ENCODE data around the gene CHST7.

The CHST7 gene

GRCh38 chrX:46607916-46608315 is 34.4 kb downstream of the CHST7 start:
- H3K27ac ChIP-seq (ENCODE audit: low read depth, low read length), result no peak overlapping the region
- H3K9me3 ChIP-seq (ENCODE audit: control insufficient read depth, insufficient read depth, low read length), result no peaks in the 10 kb centered on the region
- no peak overlapping the region for H3K4me3 ChIP-seq (ENCODE audit: low read depth, low read length)
- H3K36me3 ChIP-seq (ENCODE audit: control insufficient read depth, insufficient read depth, low read length), result peaks cover 4% of the 10 kb centered on the region; the same call in 1 of the 2 replicates
- no peaks in the 10 kb centered on the region for H3K27me3 ChIP-seq (ENCODE audit: control insufficient read depth, insufficient read depth, low read length)
- no peaks in the 10 kb centered on the region for H3K4me1 ChIP-seq (ENCODE audit: control insufficient read depth, insufficient read depth, low read length)
- H3K9ac ChIP-seq (ENCODE audit: low read depth, low read length), result no peak overlapping the region

- H3K36me3 ChIP-seq (ENCODE audit: control insufficient read depth, insufficient read depth, low read length), result peaks cover 22% of the 10 kb centered on the region
- H3K27ac ChIP-seq (ENCODE audit: low read depth, low read length), result no peak overlapping the region
- H3K4me1 ChIP-seq (ENCODE audit: control insufficient read depth, insufficient read depth, low read length), result no peaks in the 10 kb centered on the region
- no peak overlapping the region for H3K9ac ChIP-seq (ENCODE audit: low read depth, low read length)
- no peak overlapping the region for H3K4me3 ChIP-seq (ENCODE audit: low read depth, low read length)
- H3K27me3 ChIP-seq (ENCODE audit: control insufficient read depth, insufficient read depth, low read length), result no peaks in the 10 kb centered on the region
- H3K9me3 ChIP-seq (ENCODE audit: control insufficient read depth, insufficient read depth, low read length), result no peaks in the 10 kb centered on the region
Observed at GRCh38 chrX:46610070-46610658, 36.6 kb downstream of the CHST7 start.

GRCh38 chrX:46611658-46612362 is 38.2 kb downstream of the CHST7 start:
- Histone ChIP-seq H3K9me3 (ENCODE audit: control insufficient read depth, insufficient read depth, low read length) (no peaks in the 10 kb centered on the region), H3K27me3 (ENCODE audit: control insufficient read depth, insufficient read depth, low read length) (no peaks in the 10 kb centered on the region), H3K4me3 (ENCODE audit: low read depth, low read length) (no peak overlapping the region), H3K4me1 (ENCODE audit: control insufficient read depth, insufficient read depth, low read length) (no peaks in the 10 kb centered on the region), H3K27ac (ENCODE audit: low read depth, low read length) (no peak overlapping the region), H3K9ac (ENCODE audit: low read depth, low read length) (no peak overlapping the region), H3K36me3 (ENCODE audit: control insufficient read depth, insufficient read depth, low read length) (peaks cover 20% of the 10 kb centered on the region)

- peaks cover 10% of the 10 kb centered on the region for H3K9me3 ChIP-seq (ENCODE audit: control insufficient read depth, insufficient read depth, low read length)
- no peak overlapping the region for H3K27ac ChIP-seq (ENCODE audit: low read depth, low read length)
- no peaks in the 10 kb centered on the region for H3K27me3 ChIP-seq (ENCODE audit: control insufficient read depth, insufficient read depth, low read length)
- H3K36me3 ChIP-seq (ENCODE audit: control insufficient read depth, insufficient read depth, low read length), result peaks cover 43% of the 10 kb centered on the region
- no peak overlapping the region for H3K4me3 ChIP-seq (ENCODE audit: low read depth, low read length)
- peaks cover 17% of the 10 kb centered on the region for H3K4me1 ChIP-seq (ENCODE audit: control insufficient read depth, insufficient read depth, low read length)
- H3K9ac ChIP-seq (ENCODE audit: low read depth, low read length), result no peak overlapping the region
Observed at GRCh38 chrX:46617906-46618305, 44.3 kb downstream of the CHST7 start.

GRCh38 chrX:46618947-46619346 is 45.4 kb downstream of the CHST7 start:
- H3K27me3 ChIP-seq (ENCODE audit: control insufficient read depth, insufficient read depth, low read length), result no peaks in the 10 kb centered on the region
- no peak overlapping the region for H3K9ac ChIP-seq (ENCODE audit: low read depth, low read length)
- peaks cover 34% of the 10 kb centered on the region for H3K36me3 ChIP-seq (ENCODE audit: control insufficient read depth, insufficient read depth, low read length)
- no peak overlapping the region for H3K4me3 ChIP-seq (ENCODE audit: low read depth, low read length)
- H3K27ac ChIP-seq (ENCODE audit: low read depth, low read length), result no peak overlapping the region
- H3K9me3 ChIP-seq (ENCODE audit: control insufficient read depth, insufficient read depth, low read length), result peaks cover 10% of the 10 kb centered on the region
- H3K4me1 ChIP-seq (ENCODE audit: control insufficient read depth, insufficient read depth, low read length), result peaks cover 20% of the 10 kb centered on the region

- no peaks in the 10 kb centered on the region for H3K27me3 ChIP-seq (ENCODE audit: control insufficient read depth, insufficient read depth, low read length)
- peaks cover 20% of the 10 kb centered on the region for H3K4me1 ChIP-seq (ENCODE audit: control insufficient read depth, insufficient read depth, low read length)
- H3K9ac ChIP-seq (ENCODE audit: low read depth, low read length), result no peak overlapping the region
- peaks cover 25% of the 10 kb centered on the region for H3K36me3 ChIP-seq (ENCODE audit: control insufficient read depth, insufficient read depth, low read length)
- H3K9me3 ChIP-seq (ENCODE audit: control insufficient read depth, insufficient read depth, low read length), result peaks cover 10% of the 10 kb centered on the region
- H3K27ac ChIP-seq (ENCODE audit: low read depth, low read length), result no peak overlapping the region
- no peak overlapping the region for H3K4me3 ChIP-seq (ENCODE audit: low read depth, low read length)
Observed at GRCh38 chrX:46620505-46620904, 46.9 kb downstream of the CHST7 start.

GRCh38 chrX:46621572-46621971 is 48.0 kb downstream of the CHST7 start:
- H3K27me3 ChIP-seq (ENCODE audit: control insufficient read depth, insufficient read depth, low read length), result no peaks in the 10 kb centered on the region
- H3K9me3 ChIP-seq (ENCODE audit: control insufficient read depth, insufficient read depth, low read length), result peaks cover 10% of the 10 kb centered on the region
- H3K27ac ChIP-seq (ENCODE audit: low read depth, low read length), result no peak overlapping the region
- H3K9ac ChIP-seq (ENCODE audit: low read depth, low read length), result no peak overlapping the region
- H3K36me3 ChIP-seq (ENCODE audit: control insufficient read depth, insufficient read depth, low read length), result peaks cover 26% of the 10 kb centered on the region
- H3K4me1 ChIP-seq (ENCODE audit: control insufficient read depth, insufficient read depth, low read length), result peaks cover 20% of the 10 kb centered on the region
- H3K4me3 ChIP-seq (ENCODE audit: low read depth, low read length), result no peak overlapping the region

GRCh38 chrX:46624090-46624786 is 50.7 kb downstream of the CHST7 start:
- Histone ChIP-seq H3K36me3 (ENCODE audit: control insufficient read depth, insufficient read depth, low read length) (peaks cover 19% of the 10 kb centered on the region), H3K27me3 (ENCODE audit: control insufficient read depth, insufficient read depth, low read length) (no peaks in the 10 kb centered on the region), H3K4me3 (ENCODE audit: low read depth, low read length) (no peak overlapping the region), H3K9me3 (ENCODE audit: control insufficient read depth, insufficient read depth, low read length) (peaks cover 4% of the 10 kb centered on the region), H3K9ac (ENCODE audit: low read depth, low read length) (no peak overlapping the region), H3K27ac (ENCODE audit: low read depth, low read length) (no peak overlapping the region), H3K4me1 (ENCODE audit: control insufficient read depth, insufficient read depth, low read length) (peaks cover 29% of the 10 kb centered on the region)

GRCh38 chrX:46626566-46626965 is 53.0 kb downstream of the CHST7 start:
- Histone ChIP-seq H3K36me3 (ENCODE audit: control insufficient read depth, insufficient read depth, low read length) (peaks cover 18% of the 10 kb centered on the region), H3K4me1 (ENCODE audit: control insufficient read depth, insufficient read depth, low read length) (peaks cover 26% of the 10 kb centered on the region), H3K27ac (ENCODE audit: low read depth, low read length) (no peak overlapping the region), H3K27me3 (ENCODE audit: control insufficient read depth, insufficient read depth, low read length) (no peaks in the 10 kb centered on the region), H3K4me3 (ENCODE audit: low read depth, low read length) (no peak overlapping the region), H3K9ac (ENCODE audit: low read depth, low read length) (no peak overlapping the region), H3K9me3 (ENCODE audit: control insufficient read depth, insufficient read depth, low read length) (no peaks in the 10 kb centered on the region)

GRCh38 chrX:46627062-46627461 is 53.5 kb downstream of the CHST7 start:
- Histone ChIP-seq H3K27me3 (ENCODE audit: control insufficient read depth, insufficient read depth, low read length) (no peaks in the 10 kb centered on the region), H3K9ac (ENCODE audit: low read depth, low read length) (no peak overlapping the region), H3K4me3 (ENCODE audit: low read depth, low read length) (no peak overlapping the region), H3K9me3 (ENCODE audit: control insufficient read depth, insufficient read depth, low read length) (no peaks in the 10 kb centered on the region), H3K4me1 (ENCODE audit: control insufficient read depth, insufficient read depth, low read length) (peaks cover 21% of the 10 kb centered on the region), H3K36me3 (ENCODE audit: control insufficient read depth, insufficient read depth, low read length) (peaks cover 18% of the 10 kb centered on the region), H3K27ac (ENCODE audit: low read depth, low read length) (no peak overlapping the region)

Measured in HUES48 (cell line).